Ishikawa (cell line): Measurements from ENCODE around the gene HRK.
A peak's percentile ranks its signal among the peaks of the same experiment; 100 is the strongest.

Experiments
- CEBPB ChIP-seq: IDR thresholded peaks from 2 replicates; pipeline ENCODE4 v1.6.1; 2012
- CREB1 ChIP-seq: IDR thresholded peaks from 2 replicates; pipeline ENCODE4 v1.6.1; 2012; ENCODE audit warnings: low read depth
- EGR1 ChIP-seq: IDR thresholded peaks from 2 replicates; pipeline ENCODE4 v1.6.1; 2012
- EP300 ChIP-seq: IDR thresholded peaks from 2 replicates; pipeline ENCODE4 v1.6.1; 2012; ENCODE audit warnings: borderline replicate concordance
- FOXM1 ChIP-seq: IDR thresholded peaks from 2 replicates; pipeline ENCODE4 v1.6.1; 2012; ENCODE audit warnings: low read depth, borderline replicate concordance
- NFIC ChIP-seq: IDR thresholded peaks from 2 replicates; pipeline ENCODE4 v1.6.1; 2012
- RAD21 ChIP-seq: IDR thresholded peaks from 2 replicates; pipeline ENCODE4 v1.6.1; 2012; ENCODE audit warnings: low read depth
- TAF1 ChIP-seq: IDR thresholded peaks from 2 replicates; pipeline ENCODE4 v1.6.1; 2012; ENCODE audit warnings: low read depth, mild to moderate bottlenecking
- TCF12 ChIP-seq: IDR thresholded peaks from 2 replicates; pipeline ENCODE4 v1.6.1; 2012; ENCODE audit warnings: low read depth
- TEAD4 ChIP-seq: IDR thresholded peaks from 2 replicates; pipeline ENCODE4 v1.6.1; 2012
- YY1 ChIP-seq: IDR thresholded peaks from 2 replicates; pipeline ENCODE4 v1.6.1; 2012; ENCODE audit warnings: low read depth
- ZBTB7A ChIP-seq: IDR thresholded peaks from 2 replicates; pipeline ENCODE4 v1.6.1; 2012; ENCODE audit warnings: low read depth
- TF ChIP-seq, protein P1 (sequence below): IDR thresholded peaks from 2 replicates; pipeline ENCODE4 v1.6.1; 2012
- TF ChIP-seq, protein P2 (sequence below): IDR thresholded peaks from 2 replicates; pipeline ENCODE4 v1.6.1; 2012
- TF ChIP-seq, protein P3 (sequence below): IDR thresholded peaks from 2 replicates; pipeline ENCODE4 v1.6.1; 2012; ENCODE audit warnings: low read depth, mild to moderate bottlenecking

The HRK gene

DNA sequence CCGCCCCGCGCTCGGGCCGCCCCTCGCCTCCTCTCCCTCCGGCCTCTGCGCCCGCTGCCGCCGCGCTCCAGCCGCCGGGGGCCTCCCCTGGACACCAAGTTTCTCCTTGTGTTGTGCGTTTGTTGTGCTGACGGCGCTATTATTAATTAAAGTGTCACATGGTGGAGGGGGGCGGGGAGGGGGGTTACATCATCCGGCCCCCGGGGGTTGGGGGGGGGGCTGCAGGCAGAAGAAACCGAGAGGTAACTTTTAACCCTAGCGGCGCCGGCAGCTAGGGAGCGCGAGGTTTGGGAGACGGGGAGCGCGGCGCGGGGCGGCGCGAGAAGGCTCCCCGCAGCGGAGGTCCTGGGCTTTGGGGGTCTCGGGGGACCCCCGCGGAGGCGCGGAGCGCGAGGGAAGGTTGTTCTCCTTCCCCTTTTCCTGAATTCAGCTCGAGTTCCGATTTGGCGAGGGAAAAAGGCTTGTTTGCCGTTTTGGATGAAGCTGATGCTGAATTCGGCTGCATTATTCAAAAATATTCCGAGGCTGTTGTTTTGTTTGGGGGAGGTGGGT, at the start of gene HRK:
Gene HRK, minus strand, starts transcription at position 117 of the 552 bp plus-strand sequence. CDS start 134 bp downstream, outside the sequence.
- TF ChIP-seq FOXM1 (peak; percentile 37; the same call in 1 of the 2 replicates), TAF1 (no peak), ZBTB7A (peak; percentile 78; the same call in 1 of the 2 replicates), YY1 (no peak), RAD21 (no peak), CREB1 (no peak), TEAD4 (no peak), EGR1 (no peak), EP300 (no peak)
- TF ChIP-seq, protein P1, sequence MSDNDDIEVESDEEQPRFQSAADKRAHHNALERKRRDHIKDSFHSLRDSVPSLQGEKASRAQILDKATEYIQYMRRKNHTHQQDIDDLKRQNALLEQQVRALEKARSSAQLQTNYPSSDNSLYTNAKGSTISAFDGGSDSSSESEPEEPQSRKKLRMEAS: no peak
- TF ChIP-seq, protein P2, sequence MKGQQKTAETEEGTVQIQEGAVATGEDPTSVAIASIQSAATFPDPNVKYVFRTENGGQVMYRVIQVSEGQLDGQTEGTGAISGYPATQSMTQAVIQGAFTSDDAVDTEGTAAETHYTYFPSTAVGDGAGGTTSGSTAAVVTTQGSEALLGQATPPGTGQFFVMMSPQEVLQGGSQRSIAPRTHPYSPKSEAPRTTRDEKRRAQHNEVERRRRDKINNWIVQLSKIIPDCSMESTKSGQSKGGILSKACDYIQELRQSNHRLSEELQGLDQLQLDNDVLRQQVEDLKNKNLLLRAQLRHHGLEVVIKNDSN: peak; percentile 65
- TF ChIP-seq, protein P3, sequence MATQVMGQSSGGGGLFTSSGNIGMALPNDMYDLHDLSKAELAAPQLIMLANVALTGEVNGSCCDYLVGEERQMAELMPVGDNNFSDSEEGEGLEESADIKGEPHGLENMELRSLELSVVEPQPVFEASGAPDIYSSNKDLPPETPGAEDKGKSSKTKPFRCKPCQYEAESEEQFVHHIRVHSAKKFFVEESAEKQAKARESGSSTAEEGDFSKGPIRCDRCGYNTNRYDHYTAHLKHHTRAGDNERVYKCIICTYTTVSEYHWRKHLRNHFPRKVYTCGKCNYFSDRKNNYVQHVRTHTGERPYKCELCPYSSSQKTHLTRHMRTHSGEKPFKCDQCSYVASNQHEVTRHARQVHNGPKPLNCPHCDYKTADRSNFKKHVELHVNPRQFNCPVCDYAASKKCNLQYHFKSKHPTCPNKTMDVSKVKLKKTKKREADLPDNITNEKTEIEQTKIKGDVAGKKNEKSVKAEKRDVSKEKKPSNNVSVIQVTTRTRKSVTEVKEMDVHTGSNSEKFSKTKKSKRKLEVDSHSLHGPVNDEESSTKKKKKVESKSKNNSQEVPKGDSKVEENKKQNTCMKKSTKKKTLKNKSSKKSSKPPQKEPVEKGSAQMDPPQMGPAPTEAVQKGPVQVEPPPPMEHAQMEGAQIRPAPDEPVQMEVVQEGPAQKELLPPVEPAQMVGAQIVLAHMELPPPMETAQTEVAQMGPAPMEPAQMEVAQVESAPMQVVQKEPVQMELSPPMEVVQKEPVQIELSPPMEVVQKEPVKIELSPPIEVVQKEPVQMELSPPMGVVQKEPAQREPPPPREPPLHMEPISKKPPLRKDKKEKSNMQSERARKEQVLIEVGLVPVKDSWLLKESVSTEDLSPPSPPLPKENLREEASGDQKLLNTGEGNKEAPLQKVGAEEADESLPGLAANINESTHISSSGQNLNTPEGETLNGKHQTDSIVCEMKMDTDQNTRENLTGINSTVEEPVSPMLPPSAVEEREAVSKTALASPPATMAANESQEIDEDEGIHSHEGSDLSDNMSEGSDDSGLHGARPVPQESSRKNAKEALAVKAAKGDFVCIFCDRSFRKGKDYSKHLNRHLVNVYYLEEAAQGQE: no peak

DNA sequence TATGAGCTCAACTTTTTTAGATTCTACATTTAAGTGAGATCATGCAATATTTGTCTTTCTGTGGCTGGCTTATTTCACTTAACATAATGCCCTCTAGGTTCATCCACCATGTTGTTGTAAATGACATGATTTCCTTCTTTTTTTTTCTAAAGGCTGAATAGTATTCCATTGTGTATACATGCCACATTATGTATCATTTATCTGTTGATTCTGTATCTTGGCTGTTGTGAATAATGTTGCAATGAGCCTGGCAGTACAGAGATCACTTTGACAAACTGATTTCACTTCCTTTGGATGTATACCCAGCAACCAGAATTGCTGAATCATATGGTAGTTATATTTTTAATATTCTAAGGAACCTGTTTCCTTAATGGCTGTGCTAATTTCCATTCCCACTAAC, 48.6 kb upstream of the HRK start:
- TF ChIP-seq CREB1: no peak
- TF ChIP-seq CEBPB: no peak
- no peak for TF ChIP-seq ZBTB7A
- no peak for TF ChIP-seq EP300
- no peak for TF ChIP-seq EGR1
- TF ChIP-seq, protein P1: no peak
- no peak for TF ChIP-seq YY1

DNA sequence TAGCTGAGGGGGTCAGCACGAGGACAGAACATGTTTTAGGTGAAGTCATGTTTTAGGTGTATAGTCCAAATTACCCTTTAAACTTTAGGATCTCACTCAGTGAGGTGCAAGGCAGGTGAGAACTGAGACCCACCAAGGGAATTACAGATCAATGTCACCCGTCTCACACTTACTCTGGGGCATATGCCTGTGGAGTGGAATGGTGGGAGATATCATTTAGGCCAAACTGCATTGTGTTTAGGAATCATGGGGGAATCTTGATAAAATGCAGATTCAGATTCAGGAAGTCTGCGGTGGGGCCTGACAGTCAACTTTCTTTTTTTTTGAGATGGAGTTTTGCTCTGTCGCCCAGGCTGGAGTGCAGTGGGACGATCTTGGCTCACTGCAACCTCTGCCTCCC, 47.3 kb upstream of the HRK start:
- TF ChIP-seq, protein P2: no peak
- TF ChIP-seq TEAD4 (no peak), FOXM1 (no peak), CEBPB (no peak), EP300 (no peak)

DNA sequence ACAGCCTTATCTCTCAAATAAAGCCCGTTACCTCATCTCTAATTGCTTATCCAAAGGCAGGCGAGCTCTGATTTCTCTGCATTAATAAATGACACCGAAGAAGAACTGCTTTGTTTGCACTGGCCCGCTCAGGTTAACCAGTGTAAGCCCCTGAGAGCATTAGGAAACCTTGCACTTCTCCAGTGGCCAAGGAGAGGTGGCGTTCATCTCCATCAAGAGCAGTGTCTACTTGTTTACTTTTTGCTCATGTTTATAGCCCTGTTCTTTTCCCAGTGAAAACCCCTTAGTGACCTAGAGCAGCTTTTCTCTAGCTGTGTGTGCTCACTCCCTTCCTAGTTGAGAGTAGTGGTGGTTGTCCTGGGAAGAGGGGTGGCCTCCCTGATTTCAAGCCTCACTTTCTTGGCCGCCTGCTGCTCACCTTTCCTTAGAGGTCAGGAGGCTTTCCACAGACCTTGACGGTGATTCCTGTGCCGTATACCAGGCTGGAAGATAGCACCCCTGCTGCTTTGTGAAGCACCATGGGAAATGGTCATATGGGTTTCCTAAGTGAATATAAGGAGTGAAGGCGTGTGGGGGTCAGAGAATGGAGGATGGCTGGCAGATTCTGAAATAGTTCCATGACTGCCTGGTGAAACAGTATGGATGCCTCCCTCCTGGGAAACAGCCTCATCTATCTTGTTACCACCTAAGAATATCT, 46.2 kb upstream of the HRK start:
- TF ChIP-seq RAD21 (no peak), EGR1 (no peak), TCF12 (no peak), FOXM1 (no peak), NFIC (no peak), CREB1 (no peak), EP300 (no peak)
- TF ChIP-seq, protein P3: no peak

DNA sequence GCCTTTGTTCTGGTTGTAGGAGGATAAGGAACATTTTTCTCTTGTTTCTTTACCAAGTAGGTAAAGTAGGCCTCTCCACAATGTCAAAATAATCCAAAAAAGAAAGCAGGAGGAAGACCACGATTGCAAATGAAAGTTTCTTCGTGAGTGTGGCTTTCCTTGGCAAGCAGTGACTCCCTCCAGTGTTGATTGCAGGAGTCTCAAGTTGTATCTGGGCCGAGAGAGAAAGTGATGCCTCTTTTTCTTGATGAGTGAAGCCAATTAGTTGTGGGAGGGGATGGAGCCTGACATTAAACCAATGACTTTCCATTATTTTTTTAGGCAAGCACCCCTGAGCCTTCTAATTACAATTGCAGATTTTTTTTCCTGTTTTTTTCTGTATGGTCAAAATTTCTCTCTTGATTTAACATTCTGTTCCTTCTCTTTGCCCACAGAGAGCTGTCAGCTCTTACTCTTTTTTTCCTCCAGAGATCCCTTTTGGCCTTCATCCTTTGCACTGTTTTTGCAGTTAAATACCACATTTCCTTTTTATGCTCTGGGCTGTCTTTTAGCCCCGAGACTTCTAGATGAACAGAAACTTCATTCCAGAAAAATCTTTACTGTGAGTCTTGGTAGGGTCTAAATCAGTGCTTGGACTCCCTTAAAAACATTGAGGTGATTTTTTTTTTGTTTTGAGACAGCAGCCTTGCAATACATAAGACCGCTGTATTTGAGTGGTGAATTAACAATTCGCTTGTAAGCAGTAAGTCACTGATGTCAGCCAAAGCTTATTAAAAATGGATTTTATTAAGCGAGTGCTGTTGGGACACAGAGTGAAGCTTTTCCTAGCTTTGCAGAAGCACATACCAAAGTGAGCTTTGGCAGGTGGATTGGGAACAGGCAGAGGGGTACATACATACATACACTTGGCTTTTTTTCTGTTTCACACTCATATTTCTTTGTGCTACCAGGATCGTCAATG, 45.3 kb upstream of the HRK start:
- TF ChIP-seq RAD21: no peak
- TF ChIP-seq CREB1: no peak
- TF ChIP-seq ZBTB7A: no peak
